Hepatocyte (in vitro differentiated cells): Measurements from ENCODE around the gene TOP1. TPM values are rescaled to one million over a fixed set of nuclear protein-coding genes. Genes with fewer than 3 reads are reported as not detected.

Experiments used
- DNase-seq: peaks from one replicate; pipeline ENCODE4 v3.0.0-alpha.2; 2016; ENCODE audit warnings: low spot score
- H2AFZ ChIP-seq: fragments of 200-600 bp; sonication (generic); 2 replicates; pipeline ENCODE4 v1.6.0; 2016; ENCODE audit warnings: antibody characterized with exemption, mild to moderate bottlenecking
- H3K27ac ChIP-seq: fragments of 200-600 bp; sonication (generic); 2 replicates; pipeline ENCODE4 v1.5.1; 2016; ENCODE audit warnings: mild to moderate bottlenecking
- H3K27me3 ChIP-seq: fragments of 200-600 bp; sonication (generic); 2 replicates; pipeline ENCODE4 v1.6.1; 2016
- H3K36me3 ChIP-seq: fragments of 200-600 bp; sonication (generic); replicated peaks from 2 replicates; pipeline ENCODE4 v1.5.1; 2016; ENCODE audit warnings: low read depth; ENCODE audit not compliant: insufficient read depth
- H3K4me1 ChIP-seq: fragments of 200-600 bp; sonication (generic); 2 replicates; pipeline ENCODE4 v1.5.1; 2016; ENCODE audit warnings: mild to moderate bottlenecking, moderate library complexity; ENCODE audit not compliant: insufficient read depth
- H3K4me2 ChIP-seq: fragments of 200-600 bp; sonication (generic); 2 replicates; pipeline ENCODE4 v1.6.0; 2016
- H3K4me3 ChIP-seq: fragments of 200-600 bp; sonication (generic); 2 replicates; pipeline ENCODE4 v1.5.1; 2016; ENCODE audit warnings: mild to moderate bottlenecking
- H3K79me2 ChIP-seq: fragments of 200-600 bp; sonication (generic); 2 replicates; pipeline ENCODE4 v1.6.0; 2017; ENCODE audit warnings: mild to moderate bottlenecking
- H3K9me2 ChIP-seq: fragments of 200-600 bp; sonication (generic); replicated peaks from 2 replicates; pipeline ENCODE4 v1.6.0; 2017; ENCODE audit warnings: mild to moderate bottlenecking; ENCODE audit not compliant: insufficient read depth
- H3K9me3 ChIP-seq: fragments of 200-600 bp; sonication (generic); 2 replicates; pipeline ENCODE4 v1.5.1; 2016; ENCODE audit warnings: low read depth, mild to moderate bottlenecking
- H4K20me1 ChIP-seq: fragments of 200-600 bp; sonication (generic); 2 replicates; pipeline ENCODE4 v1.6.0; 2016; ENCODE audit warnings: mild to moderate bottlenecking; ENCODE audit not compliant: insufficient read depth, poor library complexity, severe bottlenecking
- CTCF ChIP-seq: fragments of 200-600 bp; sonication (generic); IDR thresholded peaks from 2 replicates; pipeline ENCODE4 v1.5.1; 2016; ENCODE audit warnings: antibody characterized with exemption, mild to moderate bottlenecking; ENCODE audit not compliant: poor library complexity
- EZH2 ChIP-seq: fragments of 200-600 bp; sonication (generic); IDR thresholded peaks from 2 replicates; pipeline ENCODE4 v1.6.1; 2016; ENCODE audit warnings: antibody characterized with exemption, mild to moderate bottlenecking, borderline replicate concordance
- EZH2phosphoT487 ChIP-seq: fragments of 200-600 bp; sonication (generic); IDR thresholded peaks from one replicate; pipeline ENCODE4 v1.6.1; 2018; ENCODE audit warnings: antibody characterized with exemption, mild to moderate bottlenecking, low read depth, moderate library complexity; ENCODE audit not compliant: unreplicated experiment, severe bottlenecking
- WGBS: methylation state at CpG from one replicate; pipeline ENCODE4 v1.1.6; 2016; ENCODE audit warnings: low lambda C conversion rate; ENCODE audit errors: missing lambda C conversion rate; 5-methylcytosine and 5-hydroxymethylcytosine counted together
- polyA plus RNA-seq: library from polyadenylated mRNA; unstranded; fragments of >200 nt; fragmentation: Nextera tagmentation; extraction: Ambion mirVana; gene quantifications from 2 replicates; pipeline ENCODE4 v1.2.1, GENCODE V29; 2016
- total RNA-seq: library from RNA; depleted of rRNA; stranded (reverse); fragments of >200 nt; gene quantifications from 2 replicates; pipeline ENCODE4 v1.2.3, GENCODE V29; 2014

The TOP1 gene
- total and polyA plus RNA-seq, 2 experiments from 2014 or later = 28.3 to 38.2 TPM

GRCh38 chr20:41041693-41042092 lies 13.1 kb downstream of the TOP1 start:
- Histone ChIP-seq H3K27me3 (no peaks in the 10 kb centered on the region), H3K4me1 (peaks cover 26% of the 10 kb centered on the region), H3K9me3 (no peaks in the 10 kb centered on the region), H3K9me2 (no peaks in the 10 kb centered on the region), H3K27ac (no peak overlapping the region), H3K79me2 (peaks cover 100% of the 10 kb centered on the region), H4K20me1 (peaks cover 85% of the 10 kb centered on the region), H3K4me2 (no peak overlapping the region), H3K4me3 (no peak overlapping the region), H3K36me3 (no peaks in the 10 kb centered on the region), H2AFZ (no peak overlapping the region)
- no peak for DNase-seq
- no peak for TF ChIP-seq EZH2
- TF ChIP-seq CTCF = no peak
- TF ChIP-seq EZH2phosphoT487 = no peak
- 98% methylated on average over 4 of the region's 4 CpGs for WGBS

- Histone ChIP-seq H3K4me2 (no peak overlapping the region), H3K9me3 (no peaks in the 10 kb centered on the region), H3K4me3 (no peak overlapping the region), H3K79me2 (peaks cover 100% of the 10 kb centered on the region), H4K20me1 (peaks cover 96% of the 10 kb centered on the region), H3K36me3 (no peaks in the 10 kb centered on the region), H3K27me3 (no peaks in the 10 kb centered on the region), H3K27ac (no peak overlapping the region), H2AFZ (no peak overlapping the region), H3K4me1 (peaks cover 40% of the 10 kb centered on the region), H3K9me2 (no peaks in the 10 kb centered on the region)
- no peak for DNase-seq
- 93% methylated on average over 9 of the region's 9 CpGs for WGBS
- no peak for TF ChIP-seq EZH2phosphoT487
- TF ChIP-seq CTCF = no peak
- no peak for TF ChIP-seq EZH2
Observed at GRCh38 chr20:41044409-41045062, 15.9 kb downstream of the TOP1 start.

- Histone ChIP-seq H3K4me1 (peaks cover 48% of the 10 kb centered on the region), H3K36me3 (no peaks in the 10 kb centered on the region), H2AFZ (no peak overlapping the region), H3K9me2 (no peaks in the 10 kb centered on the region), H3K4me2 (no peak overlapping the region), H3K4me3 (no peak overlapping the region), H4K20me1 (peaks cover 99% of the 10 kb centered on the region), H3K27me3 (no peaks in the 10 kb centered on the region), H3K27ac (no peak overlapping the region), H3K79me2 (peaks cover 100% of the 10 kb centered on the region), H3K9me3 (no peaks in the 10 kb centered on the region)
- WGBS = 89% methylated on average over 2 of the region's 2 CpGs
- DNase-seq = no peak
- TF ChIP-seq EZH2phosphoT487 = no peak
- no peak for TF ChIP-seq CTCF
- TF ChIP-seq EZH2 = no peak
Observed at GRCh38 chr20:41045671-41046070, 17.0 kb downstream of the TOP1 start.
